HG03097 (cell line): ENCODE results near the gene HSPBP1.

ENCODE experiments used
- ATAC-seq: cut with Tn5 transposase; IDR thresholded peaks from one replicate; pipeline ENCODE4 v1.9.1; 2021; ENCODE audit not compliant: unreplicated experiment, low FRiP score

Gene HSPBP1

DNA sequence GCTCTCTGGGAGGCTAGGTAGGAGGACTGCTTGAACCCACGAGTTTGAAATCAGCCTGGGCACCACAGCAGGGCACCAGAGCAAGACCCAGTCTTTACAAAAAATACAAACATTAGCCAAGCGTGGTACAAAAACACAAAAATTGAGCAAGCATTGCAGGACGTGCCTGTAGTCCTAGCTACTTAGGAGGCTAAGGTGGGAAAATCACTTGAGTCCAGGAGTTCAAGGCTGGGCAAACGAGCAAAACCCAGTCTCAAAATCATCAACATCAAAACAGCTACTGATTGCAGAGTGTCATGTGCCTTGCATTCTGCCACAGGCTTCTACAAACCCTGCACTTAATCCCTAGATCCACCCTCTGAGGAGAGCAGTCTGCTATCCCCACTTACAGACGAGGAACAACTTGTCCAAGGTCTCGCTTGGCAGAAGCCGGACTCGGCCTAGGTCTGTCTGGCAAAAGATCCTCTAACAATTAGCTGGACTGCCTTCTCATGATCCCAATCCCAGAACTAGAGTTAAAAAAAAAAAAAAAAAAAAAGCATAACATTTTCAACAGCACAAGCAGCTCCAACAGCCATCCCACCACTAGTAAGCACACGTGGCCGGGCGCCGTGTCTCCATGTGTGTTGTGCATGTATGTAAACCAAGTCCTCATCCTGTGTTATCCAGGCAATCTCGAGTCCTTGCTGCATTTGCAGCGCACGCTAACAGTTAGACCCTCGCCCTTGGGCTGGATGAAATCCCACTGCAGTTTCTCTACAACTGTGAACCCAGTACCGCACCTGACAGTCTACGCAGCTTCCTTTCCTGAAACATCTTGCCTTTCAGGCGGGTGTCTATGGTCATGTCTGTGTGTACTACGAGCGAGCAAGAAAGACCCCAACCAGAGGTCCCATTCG lies 23.1 kb downstream of the HSPBP1 start:
- no peak for ATAC-seq

DNA sequence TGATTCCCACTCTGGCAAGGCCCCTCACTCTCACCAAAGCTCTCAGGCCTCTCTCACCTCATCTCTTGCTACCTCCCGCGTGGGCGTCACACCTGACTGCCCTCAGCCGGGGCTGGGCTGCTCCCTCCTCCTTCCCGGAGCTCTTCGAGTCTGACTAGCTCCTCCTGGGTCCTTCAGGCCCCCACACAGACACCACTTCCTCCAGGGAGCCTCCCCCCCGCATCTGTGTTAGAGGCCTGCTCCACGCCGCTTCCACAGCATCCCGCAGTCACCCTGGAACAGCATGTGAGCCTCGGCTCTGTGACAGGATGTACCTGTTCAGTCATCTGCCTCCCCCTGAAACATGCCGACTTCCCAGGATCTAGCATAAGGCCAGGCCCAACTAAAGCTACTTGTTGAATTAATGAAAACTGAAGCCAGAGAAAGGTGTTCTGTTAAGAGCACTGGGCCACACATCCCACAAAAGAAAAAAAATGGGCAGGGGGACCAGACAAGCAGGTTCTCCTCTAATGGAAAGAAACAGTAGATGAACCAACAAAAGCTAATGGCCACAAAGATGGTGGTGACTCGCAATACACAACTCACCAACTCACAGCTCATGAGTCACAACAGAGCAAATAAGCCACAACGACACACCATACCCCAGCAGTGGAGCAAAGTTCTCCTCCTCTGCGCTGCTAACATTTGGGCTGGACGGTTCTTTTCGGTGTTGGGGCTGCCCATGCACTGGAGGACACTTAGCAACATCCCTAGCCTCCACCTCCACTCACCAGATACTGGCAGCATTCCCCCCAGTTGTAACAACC lies 24.1 kb downstream of the HSPBP1 start:
- no peak for ATAC-seq

DNA sequence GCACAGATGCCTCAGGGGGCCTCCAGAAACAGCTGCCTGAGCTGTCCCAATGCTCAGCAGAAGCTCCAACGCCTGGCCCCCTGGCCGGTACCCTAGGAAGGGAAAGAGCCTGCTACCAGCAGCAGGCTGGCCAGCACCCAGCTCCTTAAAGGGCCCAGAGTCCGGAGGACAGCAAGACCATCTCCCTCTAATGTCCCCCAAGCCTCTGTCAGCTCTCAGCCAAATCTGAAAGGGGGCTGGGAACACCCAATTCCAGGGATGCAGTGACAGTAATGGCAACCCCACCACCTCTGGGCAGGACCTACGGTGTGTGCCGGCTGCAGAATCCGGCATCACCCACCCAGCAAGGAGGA lies 25.3 kb downstream of the HSPBP1 start:
- ATAC-seq: no peak

DNA sequence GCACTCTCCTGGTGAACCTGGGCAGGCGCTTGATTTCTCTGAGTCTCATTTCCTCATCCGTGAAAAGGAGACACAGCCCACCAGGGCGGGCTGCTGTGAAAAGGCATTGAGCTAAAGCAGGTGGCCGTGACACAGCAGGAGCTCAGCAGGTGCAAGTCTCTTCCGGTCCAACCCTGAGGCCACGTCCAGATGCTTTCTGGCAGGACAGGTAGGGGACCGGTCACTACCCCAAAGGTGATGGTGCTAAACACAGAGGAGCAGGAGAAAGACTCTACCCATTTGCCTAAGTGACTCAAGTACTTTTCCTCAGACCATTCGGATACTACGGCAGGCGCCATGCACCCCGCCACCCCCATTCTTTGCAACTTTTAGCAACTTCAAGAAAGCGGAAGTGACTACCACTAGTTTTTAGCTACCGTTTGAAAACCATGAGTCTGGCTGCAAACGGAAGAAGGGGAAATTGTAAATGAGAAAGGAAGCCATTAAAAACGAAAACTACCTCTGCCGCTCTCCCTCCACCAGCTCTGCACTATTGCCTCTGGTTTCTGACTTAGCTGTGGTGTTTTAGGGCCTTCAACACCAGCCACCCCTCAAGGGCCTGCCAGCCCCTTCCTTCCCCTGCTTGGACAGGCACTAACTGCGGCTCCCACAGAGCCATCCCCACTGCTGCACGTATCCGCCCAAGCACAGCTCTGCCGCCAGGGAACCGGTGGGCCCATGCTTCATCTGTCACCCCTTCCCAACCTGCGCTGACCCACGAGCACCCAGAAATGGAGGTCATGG lies 25.9 kb downstream of the HSPBP1 start:
- peak; percentile 34 for ATAC-seq

DNA sequence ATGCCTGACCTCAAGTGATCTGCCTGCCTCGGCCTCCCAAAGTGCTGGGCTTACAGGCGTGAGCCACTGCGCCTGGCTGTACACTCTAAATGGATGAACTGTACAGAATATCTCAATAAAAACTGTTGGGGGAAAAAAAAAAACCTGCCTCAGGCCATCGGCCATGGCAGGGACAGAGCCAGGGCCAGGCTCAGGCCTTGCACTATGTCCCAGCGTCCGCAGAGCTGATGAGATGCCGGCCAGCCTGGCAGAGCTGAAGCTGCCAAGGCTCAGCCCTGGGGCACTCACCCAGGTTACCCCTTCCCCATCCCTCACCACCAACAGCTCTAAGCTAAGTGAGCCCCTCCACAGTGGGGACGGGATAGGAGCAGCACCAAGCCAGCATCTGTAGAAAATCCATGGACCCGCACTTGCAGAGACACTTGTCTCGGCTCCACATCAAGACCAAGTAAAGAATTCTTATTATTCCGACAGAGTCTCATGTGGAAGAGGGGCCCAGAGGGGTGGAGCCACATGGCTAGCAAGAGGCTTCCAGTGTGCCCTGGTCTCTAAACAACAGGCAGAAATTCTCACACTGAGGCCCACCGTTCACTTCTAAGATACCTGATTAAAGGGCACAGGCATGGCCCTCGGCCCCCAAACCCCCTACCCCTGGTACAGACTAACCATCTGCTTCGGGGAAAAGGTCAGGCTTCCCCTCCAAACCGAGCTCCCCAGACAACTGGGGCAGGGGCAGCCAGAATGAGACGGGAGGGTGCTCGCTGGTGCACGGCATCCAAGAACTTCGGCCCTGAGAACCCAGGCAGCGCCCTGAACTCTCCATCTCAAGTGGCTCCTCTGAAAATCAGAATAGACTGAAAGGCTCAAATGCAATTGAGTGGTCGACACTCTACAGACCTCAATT lies 26.9 kb downstream of the HSPBP1 start:
- no peak for ATAC-seq

DNA sequence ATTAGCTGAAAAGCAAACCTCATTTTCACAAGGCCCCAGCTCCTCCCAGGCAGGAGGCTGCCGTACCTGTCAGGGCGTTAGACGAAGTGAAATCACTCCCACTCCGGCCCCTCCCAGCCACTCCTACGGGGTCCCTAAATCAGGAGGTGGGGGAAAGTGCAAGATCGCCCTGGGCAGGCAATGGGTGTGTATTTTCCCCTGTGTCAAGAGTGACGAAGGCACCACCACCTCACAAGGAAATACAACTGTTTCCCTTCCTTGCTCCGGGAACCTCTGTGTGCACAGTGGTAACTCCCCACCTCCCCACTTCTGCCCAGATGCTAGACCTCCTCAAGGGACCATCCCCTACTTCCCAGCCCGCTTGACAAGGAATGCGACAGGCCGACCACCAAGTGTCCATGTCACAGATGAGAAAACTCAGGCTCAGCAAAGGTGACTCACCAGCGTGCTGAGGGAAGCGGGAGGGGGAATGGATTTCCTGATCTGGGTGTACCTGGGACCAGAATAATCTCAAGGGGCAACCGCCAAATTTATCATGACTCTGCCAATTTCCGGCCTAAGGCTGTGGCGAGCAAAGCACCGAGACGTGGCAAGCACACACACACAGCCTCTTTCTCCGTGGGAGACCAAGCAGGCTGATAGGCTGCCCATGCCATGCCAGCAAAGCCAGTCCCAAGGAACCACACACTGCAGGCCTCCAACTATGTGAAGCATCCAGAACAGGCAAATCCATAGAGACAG lies 28.4 kb downstream of the HSPBP1 start:
- ATAC-seq: no peak

DNA sequence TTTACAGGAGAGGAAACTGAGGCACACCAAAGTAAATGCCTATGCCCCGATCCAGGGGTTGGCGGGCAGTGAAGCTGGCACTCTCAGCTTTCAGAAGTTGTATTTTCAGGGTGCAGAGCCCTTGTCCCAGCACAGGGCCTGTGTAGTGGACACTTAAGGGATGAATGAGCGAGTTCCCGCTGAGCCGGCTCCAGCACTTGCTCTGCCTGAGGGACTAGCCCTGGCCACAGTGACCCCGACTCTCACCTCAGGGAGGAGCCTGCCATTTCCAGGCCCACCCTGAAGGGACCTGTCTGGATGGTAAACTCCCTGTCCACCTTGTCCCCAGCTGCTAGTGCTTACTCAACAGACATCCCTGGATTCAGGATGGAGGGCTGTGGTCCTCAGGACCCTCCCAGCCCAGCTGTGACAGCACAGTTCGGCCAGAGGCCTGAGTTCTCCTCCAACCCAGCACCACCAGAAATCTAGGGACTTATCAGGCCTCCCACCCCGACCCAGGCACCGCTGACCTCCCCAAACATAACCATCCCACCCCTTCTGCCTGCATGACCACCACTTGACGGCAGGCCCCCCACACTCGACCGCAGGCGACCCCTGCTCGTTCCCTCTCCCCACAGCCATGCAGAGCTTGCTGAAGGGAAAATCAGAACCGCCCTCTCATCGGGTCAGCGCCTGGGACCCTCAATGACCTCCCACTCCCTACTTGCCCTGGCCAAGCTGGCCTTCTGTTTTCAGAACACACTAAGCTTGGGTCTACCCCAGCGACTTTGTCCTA lies 29.5 kb downstream of the HSPBP1 start:
- no peak for ATAC-seq

DNA sequence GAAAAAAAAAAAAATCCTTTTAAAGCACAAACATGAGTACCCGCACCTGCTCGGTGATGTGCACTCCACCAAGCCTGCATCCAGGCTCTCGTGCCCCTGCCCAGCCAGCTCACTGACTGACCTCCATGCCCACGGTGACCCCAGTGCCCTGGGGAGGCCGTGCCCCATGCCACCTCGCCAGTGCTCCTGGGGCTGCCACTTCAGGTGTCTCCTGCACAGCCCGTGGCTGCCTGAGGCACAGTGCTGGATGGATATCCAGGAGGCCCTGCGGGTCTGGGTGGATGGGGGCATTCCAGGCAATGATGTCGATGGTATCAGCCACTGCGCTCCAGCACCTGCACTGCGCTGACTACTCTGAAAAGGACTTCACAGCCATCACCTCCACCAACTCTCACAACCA lies 30.1 kb downstream of the HSPBP1 start:
- no peak for ATAC-seq

DNA sequence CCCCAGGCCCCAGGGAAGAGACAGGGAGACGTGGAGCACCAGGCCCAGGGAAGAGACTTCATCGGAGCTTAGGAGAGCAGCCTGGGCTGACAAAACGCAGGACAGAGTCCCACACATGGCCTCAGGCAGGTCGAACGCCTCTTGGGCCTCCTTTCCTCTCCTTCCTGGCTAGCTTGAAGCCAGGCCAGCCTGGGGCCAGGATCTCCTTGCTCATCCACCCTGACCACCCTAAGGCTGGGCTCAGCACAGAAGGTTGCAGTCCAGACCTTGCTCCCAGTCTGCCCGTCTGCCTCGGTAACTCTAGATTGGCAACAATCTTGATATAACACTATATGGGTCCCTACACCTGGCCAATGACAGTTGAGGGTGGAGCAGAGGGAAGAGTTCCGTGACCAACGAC lies 31.2 kb downstream of the HSPBP1 start:
- ATAC-seq: no peak

DNA sequence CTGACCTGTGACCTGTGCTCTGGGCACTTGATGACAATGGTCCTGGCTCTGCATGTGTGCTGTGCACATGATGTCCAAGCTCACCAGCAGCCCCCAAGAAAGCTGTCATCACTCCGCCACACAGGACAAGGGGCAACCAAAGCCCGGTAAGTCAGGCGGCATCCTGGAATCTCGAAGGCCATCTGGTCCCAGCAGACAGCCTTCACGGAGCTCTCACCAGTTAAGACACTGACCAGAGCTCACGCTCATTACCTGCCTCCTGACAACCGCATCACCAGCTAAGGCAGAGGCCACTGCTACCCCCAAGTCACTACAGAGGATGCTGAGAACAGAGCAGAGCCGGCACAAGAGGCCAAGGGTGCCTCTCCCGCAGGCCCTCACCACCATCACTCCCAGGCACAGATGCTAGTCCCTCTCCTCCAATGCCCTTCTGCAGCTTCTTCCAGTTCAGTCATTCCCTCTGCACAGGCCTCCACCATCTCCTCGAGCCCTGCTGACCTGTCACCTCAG lies 31.7 kb downstream of the HSPBP1 start:
- no peak for ATAC-seq

DNA sequence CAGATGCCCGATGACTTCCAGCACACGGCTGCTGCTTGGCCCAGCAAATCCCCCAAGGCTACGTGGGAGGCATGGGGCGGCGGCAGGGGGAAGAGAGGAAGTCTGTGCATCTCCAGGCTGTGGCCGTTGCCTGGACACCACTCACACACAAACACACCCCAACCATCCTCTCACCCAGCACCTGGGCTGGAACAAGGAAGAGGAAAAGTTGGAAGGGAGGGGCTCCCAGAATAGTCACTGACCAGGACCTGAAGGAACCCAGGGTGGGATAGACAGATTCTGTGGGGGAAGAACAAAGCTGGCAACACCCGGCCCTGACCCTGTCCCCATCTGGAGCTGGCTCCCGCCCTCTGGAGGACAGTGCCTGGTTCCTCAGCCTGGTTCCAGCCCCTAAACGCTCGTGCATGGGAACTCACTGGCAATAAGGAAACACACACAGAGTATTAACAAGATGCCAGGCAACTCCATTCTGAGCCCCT lies 32.2 kb downstream of the HSPBP1 start:
- no peak for ATAC-seq

DNA sequence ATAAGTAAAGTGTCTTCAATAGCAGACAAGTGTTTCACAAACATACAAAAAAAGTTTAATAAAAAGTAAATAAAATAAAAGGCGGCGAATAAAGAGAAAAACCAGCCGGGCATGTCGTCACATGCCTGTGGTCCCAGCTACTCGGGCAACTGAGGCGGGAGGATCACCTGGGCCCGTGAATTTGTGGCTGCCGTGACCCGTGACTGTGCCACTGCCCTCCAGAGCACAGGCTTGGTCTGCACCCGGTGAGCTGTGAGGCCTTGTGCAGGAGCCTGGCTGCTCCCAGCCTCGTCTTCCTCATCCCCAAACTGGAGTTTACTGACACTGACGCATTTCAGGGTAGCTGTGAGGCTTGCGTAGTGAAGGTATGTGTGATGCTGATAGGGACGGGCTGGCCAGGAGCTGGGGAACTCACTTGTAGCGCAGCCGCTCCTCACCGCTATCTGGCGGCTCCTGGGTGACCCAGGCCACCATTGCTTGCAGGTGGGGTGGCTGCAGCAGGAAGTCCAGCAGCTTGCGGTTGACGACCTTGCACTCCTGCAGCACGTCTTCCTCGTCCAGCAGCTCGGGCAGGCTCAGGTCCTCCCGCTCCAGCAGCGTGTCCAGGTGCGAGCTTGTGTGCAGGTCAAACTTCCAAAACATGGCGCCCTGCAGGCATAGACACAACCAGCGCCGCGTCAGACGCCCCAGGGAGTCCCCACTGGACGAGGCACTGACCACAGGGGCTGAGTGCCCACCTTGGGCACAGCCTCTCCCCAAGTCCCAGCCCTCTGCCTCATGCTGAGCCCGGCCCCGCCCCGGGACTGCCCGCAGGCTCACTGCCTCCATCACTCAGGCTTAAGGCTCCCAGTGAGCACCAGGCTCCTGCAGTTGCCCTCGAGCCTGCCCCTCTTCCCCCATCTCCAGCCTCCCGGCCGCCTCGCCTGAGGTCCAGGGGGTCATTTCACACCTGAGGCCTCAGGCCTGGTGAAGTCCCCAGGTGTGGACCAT lies 33.2 kb downstream of the HSPBP1 start:
- no peak for ATAC-seq

DNA sequence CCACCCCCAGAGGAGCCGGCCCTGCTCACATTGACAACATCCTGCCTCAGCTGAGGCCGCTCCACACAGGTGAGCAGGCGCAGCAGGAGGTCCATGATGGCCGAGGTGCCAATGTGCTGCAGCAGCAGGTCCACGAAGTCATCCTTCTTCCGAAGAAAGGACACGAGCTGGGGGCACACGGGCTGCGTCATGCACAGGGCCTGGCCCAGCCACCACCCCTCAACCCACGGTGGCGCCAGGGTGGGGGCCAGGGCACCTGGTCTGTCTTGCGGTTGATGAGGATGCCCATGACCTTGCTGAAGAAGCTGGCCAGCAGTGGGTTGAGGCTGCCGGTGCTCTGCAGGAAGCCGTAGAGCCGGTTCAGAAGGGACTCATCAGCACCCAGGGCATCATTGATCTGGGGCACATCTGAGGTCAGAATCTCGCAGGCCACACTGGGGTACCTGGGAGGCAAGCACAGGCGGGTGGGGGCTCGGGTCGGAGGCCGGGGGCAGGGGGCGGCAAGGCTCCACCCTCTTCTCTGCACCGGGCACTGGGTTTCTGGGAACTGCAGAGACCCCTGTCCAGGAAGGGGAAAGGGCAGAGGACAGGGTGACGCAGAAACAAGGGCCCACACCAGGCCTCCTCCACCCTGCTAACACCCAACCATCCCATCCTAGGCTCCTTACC lies 34.5 kb downstream of the HSPBP1 start:
- ATAC-seq: no peak

DNA sequence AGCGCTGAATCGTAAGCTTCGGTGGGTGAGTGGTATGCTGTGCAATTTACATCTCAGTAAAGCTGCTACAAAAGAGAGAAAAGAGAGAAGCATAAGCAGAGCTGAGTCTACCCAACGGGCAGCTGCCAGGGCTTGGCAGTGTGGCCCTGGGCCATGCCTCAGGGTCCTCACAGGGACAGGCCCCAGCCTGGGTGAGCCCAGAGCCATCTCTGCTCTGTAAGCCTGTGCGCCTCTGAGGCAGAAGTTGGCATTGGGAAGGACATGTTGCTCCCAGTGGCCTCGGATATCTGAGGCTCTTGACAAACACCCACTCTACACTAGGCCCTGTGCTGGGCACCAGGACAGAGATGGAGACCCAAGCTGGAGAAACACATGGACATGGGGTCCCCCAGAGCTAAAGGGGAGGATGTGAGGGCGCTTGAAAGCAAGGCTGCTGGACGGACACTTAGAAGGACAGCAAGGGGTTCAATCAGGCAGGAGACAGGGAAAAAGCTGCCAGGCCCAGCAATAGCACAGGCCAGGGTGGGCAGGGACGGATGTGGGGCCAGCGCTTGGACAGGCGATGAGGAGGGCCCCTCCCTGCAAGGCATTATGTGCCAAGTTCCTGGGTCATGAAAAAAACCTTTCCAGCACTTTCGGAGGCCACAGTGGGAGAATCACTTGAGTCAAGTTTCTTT lies 35.8 kb downstream of the HSPBP1 start:
- no peak for ATAC-seq

DNA sequence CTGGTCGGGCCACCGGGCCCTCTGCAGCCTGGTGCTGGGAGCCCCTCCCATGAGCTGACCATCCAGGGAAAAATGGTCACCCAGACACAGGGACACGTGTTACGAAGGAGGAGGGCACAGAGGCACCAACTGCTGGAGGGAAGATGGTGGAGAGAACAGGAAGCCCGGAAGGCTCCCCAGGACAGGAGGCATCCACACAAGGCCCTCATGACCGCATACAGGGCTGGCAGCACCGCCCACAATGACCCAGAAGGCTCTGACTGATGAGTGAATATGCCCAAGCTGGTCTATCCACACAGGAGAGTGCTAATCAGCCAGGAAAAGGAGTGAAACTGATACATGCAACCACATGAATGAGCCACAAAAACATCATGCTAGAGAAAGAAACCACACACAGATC lies 37.4 kb downstream of the HSPBP1 start:
- ATAC-seq: no peak

DNA sequence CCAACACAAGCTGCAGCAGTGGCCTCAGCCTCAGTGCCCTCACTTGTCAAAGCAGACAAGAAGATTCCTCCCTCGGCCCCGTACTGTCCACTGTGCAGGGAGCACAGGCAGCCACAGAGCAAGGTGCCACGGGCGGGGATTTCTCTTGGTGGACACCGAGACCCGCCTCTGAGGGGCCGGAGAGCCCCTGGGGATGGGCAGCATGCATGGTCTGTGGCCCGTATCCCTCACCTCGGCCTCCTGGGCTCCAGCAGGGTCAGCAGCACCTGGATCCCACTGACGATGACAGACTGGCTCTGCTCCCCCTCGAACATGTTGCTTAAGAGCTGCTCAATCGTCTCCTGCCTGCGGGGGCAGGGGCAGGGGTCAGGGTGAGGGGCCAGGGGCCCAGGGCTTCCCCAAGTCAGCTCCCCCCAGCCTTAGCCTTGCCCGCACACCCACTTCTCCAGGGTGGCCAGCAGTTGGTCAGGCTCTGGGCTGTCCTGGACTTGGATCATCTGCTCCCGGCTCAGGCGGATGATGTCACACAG lies 37.9 kb downstream of the HSPBP1 start:
- no peak for ATAC-seq
